Mammary epithelial cell (primary cell): Measurements from ENCODE around the gene MLLT10.

ENCODE experiments used
- EZH2 ChIP-seq: IDR thresholded peaks from 2 replicates; pipeline ENCODE4 v1.6.1; 2012; ENCODE audit warnings: low read length, inconsistent platforms, borderline replicate concordance
- TF ChIP-seq, protein P1 (sequence below), 2 donors: IDR thresholded peaks in 1 of 2; conservative IDR thresholded peaks in 1 of 2; 2 replicates each; pipeline ENCODE4 v1.5.1; 2011 to 2012; ENCODE audit warnings: inconsistent platforms in 2 of 2, low read length in 2 of 2, mild to moderate bottlenecking in 2 of 2, control low read depth in 1 of 2, low read depth in 1 of 2; ENCODE audit not compliant: insufficient read depth in 1 of 2; ENCODE audit errors: extremely low read depth in 1 of 2

DNA sequence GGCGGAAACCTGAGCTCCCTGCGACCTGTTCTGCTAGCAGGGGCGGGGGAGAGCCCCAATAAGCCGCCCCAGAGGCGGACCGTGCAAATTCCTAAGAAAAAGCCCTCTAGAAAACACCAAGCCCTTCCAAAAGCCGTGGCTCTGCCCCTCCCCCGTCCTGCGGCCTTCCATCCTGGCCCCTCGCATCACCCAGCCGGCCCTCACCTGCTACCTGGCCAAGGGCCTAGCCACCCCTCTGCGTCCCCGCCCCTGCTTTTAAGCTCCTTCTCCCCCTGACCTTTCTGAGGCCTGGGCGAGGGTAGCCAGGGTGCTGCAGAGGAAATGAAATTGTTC is 33.5 kb upstream of the MLLT10 start:
- TF ChIP-seq, protein P1, sequence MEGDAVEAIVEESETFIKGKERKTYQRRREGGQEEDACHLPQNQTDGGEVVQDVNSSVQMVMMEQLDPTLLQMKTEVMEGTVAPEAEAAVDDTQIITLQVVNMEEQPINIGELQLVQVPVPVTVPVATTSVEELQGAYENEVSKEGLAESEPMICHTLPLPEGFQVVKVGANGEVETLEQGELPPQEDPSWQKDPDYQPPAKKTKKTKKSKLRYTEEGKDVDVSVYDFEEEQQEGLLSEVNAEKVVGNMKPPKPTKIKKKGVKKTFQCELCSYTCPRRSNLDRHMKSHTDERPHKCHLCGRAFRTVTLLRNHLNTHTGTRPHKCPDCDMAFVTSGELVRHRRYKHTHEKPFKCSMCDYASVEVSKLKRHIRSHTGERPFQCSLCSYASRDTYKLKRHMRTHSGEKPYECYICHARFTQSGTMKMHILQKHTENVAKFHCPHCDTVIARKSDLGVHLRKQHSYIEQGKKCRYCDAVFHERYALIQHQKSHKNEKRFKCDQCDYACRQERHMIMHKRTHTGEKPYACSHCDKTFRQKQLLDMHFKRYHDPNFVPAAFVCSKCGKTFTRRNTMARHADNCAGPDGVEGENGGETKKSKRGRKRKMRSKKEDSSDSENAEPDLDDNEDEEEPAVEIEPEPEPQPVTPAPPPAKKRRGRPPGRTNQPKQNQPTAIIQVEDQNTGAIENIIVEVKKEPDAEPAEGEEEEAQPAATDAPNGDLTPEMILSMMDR (conservative IDR thresholded peaks at IDR 0.05 in 1 of 2, IDR thresholded peaks at IDR 0.05 in 1 of 2; ENCODE audit: extremely low read depth in 1 of 2, insufficient read depth in 1 of 2, low read depth in 1 of 2, low read length in 2 of 2), result no peak
- TF ChIP-seq EZH2, result no peak
